IPS-NIHi7 (cell line): ENCODE data around the gene ZNF573.
"Not testable (repeated sequence)": the region's sequence is repeated elsewhere in the genome, so short reads cannot be mapped to it uniquely, and the experiment has no call there.

Experiments used
- DNase-seq: peaks from one replicate; pipeline ENCODE4 v3.0.0; 2012; ENCODE audit warnings: mixed read lengths; ENCODE audit errors: extremely low spot score

ZNF573 gene

DNA sequence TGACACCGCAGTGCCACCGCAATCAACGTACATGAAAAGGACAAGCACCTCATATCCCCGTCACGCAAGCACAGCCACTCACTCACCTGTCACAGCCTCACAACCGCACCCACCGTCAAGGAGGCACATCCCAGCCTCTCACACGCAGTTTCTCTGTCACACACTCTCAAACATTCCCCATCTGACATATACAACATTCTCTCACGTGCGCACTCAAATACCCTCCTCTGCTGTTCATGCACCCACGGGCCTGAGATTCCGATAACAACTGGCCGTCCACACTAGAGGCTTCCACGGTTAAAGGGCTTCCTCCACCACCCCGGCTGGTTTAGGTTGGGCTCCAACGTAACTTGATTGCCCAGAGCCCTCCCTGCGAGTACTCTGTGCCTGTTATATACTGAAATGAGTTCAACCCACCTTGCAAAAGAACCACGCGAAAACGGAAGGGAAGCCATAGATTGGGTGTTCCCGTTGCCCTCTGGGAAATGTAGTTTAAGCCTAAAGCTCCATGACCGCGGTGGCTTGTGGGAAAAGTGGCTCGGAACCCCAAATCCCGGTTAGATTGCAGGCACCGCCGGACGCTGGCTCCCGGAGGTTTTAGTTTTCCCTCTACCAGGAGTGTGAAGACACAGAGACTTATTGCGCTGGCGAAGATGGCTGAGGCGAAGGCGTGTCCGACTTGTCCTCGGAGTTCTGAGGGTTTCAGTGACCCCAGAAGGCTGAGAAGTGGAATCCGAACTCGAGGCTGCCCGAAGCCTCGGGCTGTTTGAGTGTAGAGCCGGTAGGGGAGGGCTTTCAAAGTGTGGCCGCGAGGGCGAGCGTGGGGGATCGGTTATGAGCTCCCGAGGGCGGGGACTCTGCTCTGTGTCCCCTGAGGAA lies at the start of gene ZNF573:
Gene ZNF573, minus strand, starts transcription at position 460 of the 879 bp plus-strand sequence. CDS start 5,857 bp downstream, outside the sequence.
- peak; percentile 92 for DNase-seq

DNA sequence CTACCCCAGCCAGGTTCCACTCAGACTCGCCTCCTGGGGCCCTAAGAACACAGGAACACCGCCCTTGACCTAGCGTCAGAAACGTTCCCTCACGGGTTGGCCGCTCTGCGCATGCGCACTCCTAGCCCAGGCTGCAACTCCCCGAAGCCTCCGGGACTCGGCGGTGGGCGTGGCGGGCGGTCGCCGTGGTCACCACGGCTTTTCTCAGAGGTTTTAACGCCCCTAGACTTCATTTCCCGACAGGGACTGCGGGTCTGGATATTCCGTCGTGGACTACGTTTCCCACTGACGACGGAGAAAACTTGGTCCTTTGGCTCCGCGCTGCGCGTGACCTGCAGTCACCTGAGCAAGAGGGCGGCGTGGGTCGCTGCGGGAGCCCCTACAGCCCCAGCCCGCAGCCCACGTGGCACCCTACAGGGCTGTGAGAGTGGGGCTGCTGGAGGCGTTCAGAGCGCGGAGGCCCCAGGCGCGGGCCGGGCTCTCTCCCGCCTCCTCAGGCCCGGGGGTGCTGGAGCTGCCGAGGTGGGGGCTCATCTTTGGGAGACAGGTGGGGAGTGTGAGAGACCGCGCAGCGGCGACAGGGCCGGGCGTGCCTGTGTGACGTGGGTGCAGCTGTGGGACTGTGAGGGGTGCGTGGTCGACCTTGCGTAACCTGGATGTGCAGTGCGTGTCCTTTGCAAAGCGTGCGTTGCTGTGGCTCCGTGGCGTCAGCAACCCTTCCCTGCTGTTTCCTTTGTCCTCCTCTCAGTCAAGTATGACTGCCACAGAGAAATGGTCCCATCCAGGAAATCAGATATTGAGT lies 38.0 kb upstream of the ZNF573 start:
- DNase-seq: peak; percentile 84

DNA sequence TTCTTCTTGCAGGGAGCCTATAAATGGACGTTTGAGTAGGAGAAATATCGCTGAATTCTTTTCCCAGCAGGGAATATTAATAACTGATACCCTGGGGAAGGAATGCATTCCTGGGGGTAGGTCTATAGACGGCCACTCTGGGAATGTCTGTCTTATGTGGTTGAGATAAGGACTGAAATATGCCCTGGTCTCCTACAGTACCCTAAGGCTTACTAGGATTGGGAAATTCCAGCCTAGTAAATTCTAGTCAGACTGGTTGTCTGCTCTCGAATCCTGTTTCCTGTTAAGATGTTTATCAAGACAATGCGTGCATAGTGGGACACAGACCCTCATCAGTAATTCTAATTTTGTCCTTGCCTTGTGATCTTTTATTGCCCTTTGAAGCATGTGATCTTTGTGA lies 36.2 kb upstream of the ZNF573 start:
- not testable (repeated sequence) for DNase-seq

DNA sequence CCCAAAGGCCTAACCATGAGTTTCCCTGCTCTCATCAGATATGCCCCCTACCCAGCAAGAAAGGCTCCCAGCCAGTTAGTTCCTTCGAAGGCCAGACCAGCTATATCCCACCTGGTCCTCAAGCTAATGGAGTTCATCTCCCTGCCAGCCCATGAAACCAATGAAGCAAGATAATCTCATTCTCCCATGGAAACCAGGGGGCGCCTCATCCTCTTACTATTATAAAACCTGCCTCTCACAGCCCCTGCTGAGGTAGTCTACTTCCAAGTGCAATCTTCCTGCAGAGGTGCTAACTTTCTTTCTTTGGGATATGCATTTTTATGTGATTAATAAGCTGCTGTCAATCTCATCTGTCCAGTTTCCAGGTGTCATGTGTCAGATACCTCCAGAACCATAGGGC lies 34.0 kb upstream of the ZNF573 start:
- DNase-seq: no peak

- DNase-seq: no peak
Observed at GRCh38 chr19:37809366-37809765, 30.0 kb upstream of the ZNF573 start.

- DNase-seq: no peak
Observed at GRCh38 chr19:37803249-37803840, 24.0 kb upstream of the ZNF573 start.

- no peak for DNase-seq
Observed at GRCh38 chr19:37790244-37790925, 11.0 kb upstream of the ZNF573 start.

DNA sequence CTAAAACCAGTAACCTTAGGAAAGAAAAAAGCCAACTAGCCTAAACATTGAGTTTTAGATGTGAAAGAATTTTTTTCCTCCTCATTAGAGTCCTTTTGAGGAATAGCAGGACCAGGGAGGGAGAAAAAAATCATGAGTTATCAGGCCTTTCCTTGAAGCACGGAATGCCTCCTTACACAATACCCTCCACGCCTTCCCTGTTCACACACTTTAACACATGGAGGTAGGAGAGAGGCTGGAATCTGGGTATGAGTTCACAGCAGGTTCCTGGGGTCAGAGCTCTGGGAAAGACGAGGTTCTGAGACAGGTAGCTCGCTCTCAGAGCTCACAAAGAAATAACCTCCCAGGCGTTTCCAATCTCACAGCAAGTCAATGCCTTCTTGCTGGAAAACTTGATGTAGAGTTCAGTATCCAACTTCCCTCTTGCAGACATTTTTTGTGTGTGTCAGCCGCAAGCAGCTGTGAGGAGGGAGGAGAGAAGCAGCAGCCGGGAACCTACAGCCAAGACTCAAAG lies 716 bp downstream of the ZNF573 start:
- DNase-seq: peak; percentile 26

DNA sequence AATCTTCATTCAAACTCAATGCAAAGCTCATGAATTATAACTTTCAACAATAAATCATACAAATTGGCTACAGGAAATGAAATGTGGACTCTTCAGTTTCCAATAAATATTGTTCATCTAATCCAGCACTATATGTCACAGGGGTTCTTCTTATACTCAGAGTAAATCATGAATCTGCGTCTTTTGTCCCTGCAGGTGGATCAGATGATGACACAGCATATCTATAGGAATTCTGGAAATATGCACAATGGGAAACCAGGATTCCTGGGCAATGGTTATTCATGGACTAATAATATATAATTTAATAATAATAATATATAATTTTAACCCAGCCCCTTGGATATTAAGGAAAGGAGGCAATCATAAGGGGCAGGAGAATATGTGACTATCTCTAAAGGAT lies 8.4 kb downstream of the ZNF573 start:
- no peak for DNase-seq

- no peak for DNase-seq
Observed at GRCh38 chr19:37763488-37763887, 15.9 kb downstream of the ZNF573 start.

DNA sequence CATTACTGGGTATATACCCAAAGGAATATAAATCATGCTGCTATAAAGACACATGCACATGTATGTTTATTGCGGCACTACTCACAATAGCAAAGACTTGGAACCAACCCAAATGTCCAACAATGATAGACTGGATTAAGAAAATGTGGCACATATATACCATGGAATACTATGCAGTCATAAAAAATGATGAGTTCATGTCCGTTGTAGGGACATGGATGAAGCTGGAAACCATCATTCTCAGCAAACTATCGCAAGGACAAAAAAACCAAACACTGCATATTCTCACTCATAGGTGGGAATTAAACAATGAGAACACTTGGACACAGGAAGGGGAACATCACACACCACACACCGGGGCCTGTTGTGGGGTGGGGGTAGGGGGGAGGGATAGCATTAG lies 21.7 kb downstream of the ZNF573 start:
- DNase-seq: not testable (repeated sequence)

DNA sequence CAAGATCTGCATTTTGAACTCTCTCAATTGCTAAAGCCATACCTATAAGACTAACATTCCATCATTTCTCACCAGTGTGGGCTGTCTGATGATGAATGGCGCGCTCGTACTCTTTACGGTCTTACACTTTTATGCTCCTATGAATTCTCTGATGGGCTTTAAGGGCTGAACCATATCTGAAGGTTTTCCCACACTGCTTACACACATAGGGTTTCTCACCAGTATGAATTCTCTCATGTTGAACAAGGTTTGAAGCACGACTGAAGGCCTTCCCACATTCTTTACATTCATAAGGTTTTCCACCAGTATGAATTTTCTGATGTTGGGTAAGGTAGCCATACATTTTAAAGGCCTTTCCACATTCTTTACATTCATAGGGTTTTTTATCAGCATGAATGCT lies 41.0 kb downstream of the ZNF573 start:
- no peak for DNase-seq

DNA sequence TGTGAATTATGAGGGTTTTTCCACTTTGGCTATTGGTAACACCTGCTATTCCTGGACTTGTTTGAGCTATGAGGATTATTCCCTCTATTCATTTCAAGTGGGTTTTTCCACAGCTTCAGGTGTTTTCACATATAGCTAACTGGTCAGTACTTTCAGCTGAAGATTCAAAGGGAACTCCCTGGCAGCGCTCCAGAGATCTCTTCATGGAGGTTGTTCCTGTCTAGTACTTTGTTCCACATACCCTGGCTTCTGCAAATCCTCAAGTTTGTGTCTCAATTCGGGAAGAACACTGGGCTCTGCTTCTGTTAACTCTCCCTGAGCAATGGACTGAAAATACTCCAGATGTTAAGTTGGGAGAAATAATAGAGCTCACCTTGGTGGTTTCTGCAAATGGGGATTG lies 54.2 kb downstream of the ZNF573 start:
- DNase-seq: no peak

DNA sequence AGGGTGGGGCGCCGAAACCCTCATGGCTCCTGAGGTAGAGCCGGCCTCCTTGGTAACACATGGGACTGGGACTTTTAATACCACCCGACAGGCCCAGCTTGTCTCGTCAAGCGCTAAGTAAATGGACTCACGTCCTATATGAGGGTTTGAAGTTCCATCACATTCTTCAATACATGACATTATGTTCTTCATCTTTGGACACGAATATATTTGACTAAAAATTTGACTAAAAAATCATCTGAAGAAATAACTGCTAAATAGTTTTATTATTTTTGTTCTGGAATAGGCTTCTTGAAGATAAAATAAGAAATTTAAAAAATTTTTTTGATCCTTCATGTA lies 59.5 kb downstream of the ZNF573 start:
- no peak for DNase-seq

DNA sequence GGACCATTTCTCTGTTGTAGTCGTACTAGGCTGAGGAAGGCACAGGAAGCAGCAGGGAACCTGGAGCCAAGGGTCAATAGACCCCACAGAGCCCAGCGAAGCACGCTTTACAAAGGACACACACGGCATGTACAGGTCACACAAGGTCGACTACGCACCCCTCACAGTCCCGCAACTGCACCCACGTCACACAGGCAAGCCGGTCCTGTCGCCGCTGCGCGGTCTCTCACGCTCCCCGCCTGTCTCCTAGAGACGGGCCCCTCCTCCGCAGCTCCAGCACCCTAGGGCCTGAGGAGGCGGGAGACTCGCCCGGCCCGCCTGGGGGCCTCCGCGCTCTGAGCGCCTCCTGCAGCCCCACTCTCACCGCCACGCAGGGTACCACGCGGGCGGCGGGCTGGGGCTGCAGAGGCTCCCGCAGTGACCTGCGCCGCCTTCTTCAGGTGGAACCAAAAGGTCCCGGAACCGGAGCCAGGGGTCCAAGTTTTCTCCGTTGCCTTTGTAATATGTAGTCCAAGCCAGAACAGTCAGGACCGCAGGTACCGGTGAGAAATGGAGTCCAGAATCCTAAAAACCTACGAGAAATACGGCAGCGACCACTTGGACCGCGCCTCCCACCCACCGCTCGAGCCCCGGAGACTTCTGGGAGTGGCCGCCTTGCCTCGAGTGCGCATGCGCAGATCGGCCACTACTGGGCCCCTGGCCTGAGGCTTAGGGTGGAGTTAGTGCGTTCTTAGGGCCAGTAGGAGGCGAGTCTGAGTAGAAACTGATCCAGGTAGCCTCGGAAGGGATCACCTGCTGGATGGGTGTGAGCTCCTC lies 60.1 kb downstream of the ZNF573 start, which contains the start of gene ZNF607:
Gene ZNF607, minus strand, starts transcription at position 651 of the 816 bp plus-strand sequence. CDS start 8,143 bp downstream, outside the sequence.
- peak; percentile 99 for DNase-seq

GRCh38 chr19:37718304-37718703 lies 61.1 kb downstream of the ZNF573 start:
- DNase-seq: peak; percentile 9

GRCh38 chr19:37716140-37716539 lies 63.2 kb downstream of the ZNF573 start:
- DNase-seq: no peak

DNA sequence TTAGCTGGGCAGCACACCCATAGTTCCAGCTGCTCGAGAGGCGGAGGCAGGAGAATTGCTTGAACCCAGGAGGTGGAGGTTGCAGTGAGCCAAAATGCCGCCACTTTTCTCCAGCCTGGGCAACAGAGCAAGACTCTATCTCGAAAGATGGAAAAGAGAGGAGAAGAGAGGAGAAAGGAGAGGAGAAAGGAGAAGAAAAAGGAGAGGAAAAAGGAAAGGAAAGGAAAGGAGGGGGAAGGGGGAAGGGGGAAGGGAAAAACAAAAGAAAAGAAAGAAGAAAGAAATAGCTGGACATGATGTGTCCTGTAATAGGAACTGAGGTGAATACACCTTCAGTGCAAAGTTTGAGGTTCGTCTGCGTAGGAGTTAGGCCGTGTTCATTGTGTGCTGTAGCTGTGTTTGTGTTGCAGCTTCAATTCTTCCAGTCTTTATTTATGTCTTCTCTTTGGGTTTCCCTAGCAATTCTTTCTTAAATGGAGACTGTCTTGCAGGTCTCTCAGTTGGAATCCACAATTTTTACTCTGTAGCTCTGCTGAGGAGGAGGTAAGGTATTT lies 73.3 kb downstream of the ZNF573 start:
- no peak for DNase-seq

DNA sequence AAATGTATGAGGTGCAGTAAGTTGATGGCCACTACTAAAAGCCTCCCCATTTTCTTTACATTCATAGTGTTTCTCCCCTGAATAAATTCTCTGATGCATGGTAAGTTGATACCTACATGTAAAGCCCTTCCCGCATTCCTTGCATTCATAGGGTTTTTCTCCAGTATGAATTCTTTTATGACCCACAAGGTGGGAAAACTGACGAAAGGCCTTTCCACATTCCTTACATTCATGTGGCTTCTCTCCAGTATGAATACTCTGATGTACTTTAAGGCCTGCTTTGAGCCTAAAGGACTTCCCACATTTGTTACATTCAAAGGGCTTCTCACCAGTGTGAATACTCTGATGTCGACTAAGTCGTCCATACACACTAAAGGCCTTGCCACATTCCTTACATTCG lies 80.3 kb downstream of the ZNF573 start:
- DNase-seq: no peak

DNA sequence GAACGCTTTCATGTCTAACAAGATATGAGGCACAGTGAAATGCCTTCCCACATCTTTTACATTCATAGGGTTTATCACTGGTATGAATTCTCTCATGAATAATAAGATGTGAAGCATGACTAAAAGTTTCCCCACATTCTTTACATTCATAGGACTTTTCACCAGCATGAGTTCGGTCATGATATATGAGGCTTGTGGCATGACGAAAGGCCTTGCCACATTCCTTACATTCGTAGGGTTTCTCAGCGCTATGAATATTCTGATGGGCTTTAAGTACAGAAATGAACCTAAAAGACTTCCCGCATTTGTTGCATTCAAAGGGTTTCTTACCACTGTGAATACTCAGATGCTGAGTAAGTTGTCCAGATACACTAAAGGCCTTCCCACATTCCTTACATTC lies 81.2 kb downstream of the ZNF573 start:
- no peak for DNase-seq
